Nephron (organoid): ENCODE measurements around the gene VIT.

Experiments
- H3K27ac Mint-ChIP-seq, 3 experiments: 2 replicates each; pipeline ENCODE4 v1.8.0; 2020; ENCODE audit warnings: mixed read lengths in 3 of 3, mild to moderate bottlenecking in 2 of 3, moderate library complexity in 1 of 3
- H3K27me3 Mint-ChIP-seq: 2 replicates; pipeline ENCODE4 v1.8.0; 2021; ENCODE audit warnings: low read depth, mild to moderate bottlenecking, moderate library complexity, mixed read lengths
- H3K36me3 Mint-ChIP-seq: 2 replicates; pipeline ENCODE4 v1.8.0; 2020; ENCODE audit warnings: low read depth, mixed read lengths
- H3K4me1 Mint-ChIP-seq: 2 replicates; pipeline ENCODE4 v1.8.0; 2020; ENCODE audit warnings: mixed read lengths
- H3K4me3 Mint-ChIP-seq, 3 experiments: 2 replicates each; pipeline ENCODE4 v1.8.0; 2020; ENCODE audit warnings: mild to moderate bottlenecking in 3 of 3, mixed read lengths in 3 of 3, moderate library complexity in 2 of 3
- H3K9me3 Mint-ChIP-seq: 2 replicates; pipeline ENCODE4 v1.8.0; 2020; ENCODE audit warnings: mixed read lengths
- CTCF ChIP-seq, 3 experiments: fragments of 200-600 bp; sonication (generic); IDR thresholded peaks; one replicate each; pipeline ENCODE4 v1.5.0; 2021; ENCODE audit warnings: antibody characterized with exemption in 3 of 3; ENCODE audit not compliant: unreplicated experiment in 3 of 3

The VIT gene

GRCh38 chr2:36777788-36778187, 81.3 kb downstream of the VIT start:
- Mint-ChIP-seq H3K9me3 (no peaks in the 10 kb centered on the region), H3K4me1 (peaks cover 9% of the 10 kb centered on the region), H3K27ac (no peak overlapping the region), H3K27me3 (peaks cover 29% of the 10 kb centered on the region), H3K4me3 (no peak overlapping the region), H3K36me3 (no peaks in the 10 kb centered on the region)
- no peak for TF ChIP-seq CTCF (IDR thresholded peaks at IDR 0.05; ENCODE audit: unreplicated experiment in 3 of 3)

- Mint-ChIP-seq H3K27me3 (peaks cover 28% of the 10 kb centered on the region), H3K9me3 (no peaks in the 10 kb centered on the region), H3K4me3 (no peak overlapping the region), H3K27ac (no peak overlapping the region), H3K36me3 (no peaks in the 10 kb centered on the region), H3K4me1 (peaks cover 16% of the 10 kb centered on the region)
- TF ChIP-seq CTCF (IDR thresholded peaks at IDR 0.05; ENCODE audit: unreplicated experiment in 3 of 3): no peak
Observed at GRCh38 chr2:36779462-36779861, 83.0 kb downstream of the VIT start.

- H3K9me3 Mint-ChIP-seq: no peaks in the 10 kb centered on the region
- TF ChIP-seq CTCF (IDR thresholded peaks at IDR 0.05; ENCODE audit: unreplicated experiment in 3 of 3): peak; percentile 75 to 81 (median 76)
- H3K27ac Mint-ChIP-seq: no peak overlapping the region
- H3K36me3 Mint-ChIP-seq: no peaks in the 10 kb centered on the region
- peaks cover 30% of the 10 kb centered on the region for H3K27me3 Mint-ChIP-seq
- H3K4me3 Mint-ChIP-seq: no peak overlapping the region
- peaks cover 16% of the 10 kb centered on the region for H3K4me1 Mint-ChIP-seq
Observed at GRCh38 chr2:36780231-36780839, 83.8 kb downstream of the VIT start.

- Mint-ChIP-seq H3K9me3 (no peaks in the 10 kb centered on the region), H3K36me3 (no peaks in the 10 kb centered on the region), H3K4me3 (peak overlapping the region in 1 of 3 experiments; percentile 43), H3K4me1 (peaks cover 16% of the 10 kb centered on the region), H3K27me3 (peaks cover 31% of the 10 kb centered on the region), H3K27ac (peak overlapping the region in 2 of 3 experiments; percentile 24 to 30)
- TF ChIP-seq CTCF (IDR thresholded peaks at IDR 0.05; ENCODE audit: unreplicated experiment in 3 of 3): no peak
Observed at GRCh38 chr2:36781907-36782720, 85.6 kb downstream of the VIT start.

GRCh38 chr2:36783246-36783645, 86.7 kb downstream of the VIT start:
- no peak overlapping the region for H3K4me3 Mint-ChIP-seq
- no peaks in the 10 kb centered on the region for H3K9me3 Mint-ChIP-seq
- H3K27ac Mint-ChIP-seq: peak overlapping the region in 1 of 3 experiments; percentile 3
- no peaks in the 10 kb centered on the region for H3K36me3 Mint-ChIP-seq
- peaks cover 16% of the 10 kb centered on the region for H3K4me1 Mint-ChIP-seq
- H3K27me3 Mint-ChIP-seq: peaks cover 23% of the 10 kb centered on the region
- TF ChIP-seq CTCF (IDR thresholded peaks at IDR 0.05; ENCODE audit: unreplicated experiment in 3 of 3): no peak
